Measurements from ENCODE around the gene APBB2.

DNA sequence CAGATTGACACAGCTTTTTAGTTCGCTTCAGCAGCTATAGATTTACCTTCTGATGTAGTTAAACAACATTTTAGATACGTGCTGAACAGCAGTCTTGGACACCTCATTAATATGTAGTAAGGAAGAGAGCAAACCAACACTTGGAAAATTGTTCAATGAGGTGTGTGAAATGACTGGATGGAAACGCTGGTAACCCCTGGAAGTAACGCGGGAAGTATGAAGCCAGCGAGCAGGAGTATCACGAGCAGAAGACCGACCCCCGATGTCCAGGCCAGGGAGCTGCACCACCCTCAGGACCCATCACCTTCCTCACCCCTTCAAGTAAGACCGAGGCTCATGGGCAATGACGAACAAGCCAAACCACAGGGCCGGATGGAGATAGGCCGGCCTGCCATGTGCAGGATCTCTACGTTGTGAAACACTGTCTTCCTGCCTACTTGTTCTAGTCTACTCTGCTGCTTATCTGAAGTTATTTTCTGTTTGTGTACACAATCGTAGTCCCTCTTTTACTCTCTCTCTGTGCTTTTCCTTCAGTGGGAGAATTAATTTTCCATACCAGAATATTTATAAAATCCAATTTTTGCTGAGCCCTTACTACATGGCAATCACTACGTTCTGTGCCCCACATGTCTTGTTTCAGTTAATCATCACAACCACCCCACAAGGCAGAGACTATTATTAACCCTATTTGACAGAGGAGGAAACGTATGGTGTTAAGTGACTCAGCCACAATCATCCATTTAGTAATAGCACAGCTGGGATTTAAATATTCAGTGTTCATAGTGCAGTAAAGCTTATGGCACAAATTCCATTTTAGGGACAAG is 221.7 kb downstream of the APBB2 start:
- TF ChIP-seq, protein P1, sequence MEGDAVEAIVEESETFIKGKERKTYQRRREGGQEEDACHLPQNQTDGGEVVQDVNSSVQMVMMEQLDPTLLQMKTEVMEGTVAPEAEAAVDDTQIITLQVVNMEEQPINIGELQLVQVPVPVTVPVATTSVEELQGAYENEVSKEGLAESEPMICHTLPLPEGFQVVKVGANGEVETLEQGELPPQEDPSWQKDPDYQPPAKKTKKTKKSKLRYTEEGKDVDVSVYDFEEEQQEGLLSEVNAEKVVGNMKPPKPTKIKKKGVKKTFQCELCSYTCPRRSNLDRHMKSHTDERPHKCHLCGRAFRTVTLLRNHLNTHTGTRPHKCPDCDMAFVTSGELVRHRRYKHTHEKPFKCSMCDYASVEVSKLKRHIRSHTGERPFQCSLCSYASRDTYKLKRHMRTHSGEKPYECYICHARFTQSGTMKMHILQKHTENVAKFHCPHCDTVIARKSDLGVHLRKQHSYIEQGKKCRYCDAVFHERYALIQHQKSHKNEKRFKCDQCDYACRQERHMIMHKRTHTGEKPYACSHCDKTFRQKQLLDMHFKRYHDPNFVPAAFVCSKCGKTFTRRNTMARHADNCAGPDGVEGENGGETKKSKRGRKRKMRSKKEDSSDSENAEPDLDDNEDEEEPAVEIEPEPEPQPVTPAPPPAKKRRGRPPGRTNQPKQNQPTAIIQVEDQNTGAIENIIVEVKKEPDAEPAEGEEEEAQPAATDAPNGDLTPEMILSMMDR (IDR thresholded peaks at IDR 0.05; ENCODE audit: low read depth, low read length, poor library complexity, severe bottlenecking): no peak
- TF ChIP-seq EZH2phosphoT487 (IDR thresholded peaks at IDR 0.05; ENCODE audit: borderline replicate concordance, low read length): no peak

Data from DOHH2 (cell line).